Tibial artery (tissue), 4 donors: ENCODE results near the gene GALNS.

ENCODE experiments used
- DNase-seq, 2 donors: peaks; one replicate each; pipeline ENCODE4 v3.0.0-alpha.2; 2019
- H3K27ac ChIP-seq, 2 donors: fragments of 200-600 bp; sonication (generic) in 1 of 2; 1 replicate in 1 of 2; 2 replicates in 1 of 2; pipeline ENCODE4 v1.5.1; 2018 to 2019; ENCODE audit warnings: mild to moderate bottlenecking in 1 of 2
- H3K27me3 ChIP-seq, 2 donors: fragments of 200-600 bp; sonication (generic) in 1 of 2; one replicate each; pipeline versions ENCODE4 v1.5.1 to v1.6.0; 2016 to 2019
- H3K36me3 ChIP-seq, 3 donors: fragments of 200-600 bp; sonication (generic) in 2 of 3; one replicate each; pipeline ENCODE4 v1.5.1; 2016 to 2019; ENCODE audit warnings: mild to moderate bottlenecking in 2 of 3
- H3K4me1 ChIP-seq, 4 donors: fragments of 200-600 bp; sonication (generic) in 2 of 4; 1 replicate in 3 of 4; 2 replicates in 1 of 4; pipeline ENCODE4 v1.5.1; 2016 to 2019
- H3K4me3 ChIP-seq, 2 donors: fragments of 200-600 bp; sonication (generic) in 1 of 2; 1 replicate in 1 of 2; 2 replicates in 1 of 2; pipeline ENCODE4 v1.5.1; 2018 to 2019; ENCODE audit warnings: mild to moderate bottlenecking in 2 of 2
- H3K9me3 ChIP-seq, 3 donors: fragments of 200-600 bp; sonication (generic) in 1 of 3; one replicate each; pipeline ENCODE4 v1.5.1; 2016 to 2019
- intact Hi-C: fragments of 100-400 bp; cut with DNase I; formaldehyde crosslinking; loops from one replicate; pipeline ENCODE4 v1.15.0; 2023; ENCODE audit warnings: low total_unique reads
- TF ChIP-seq, protein P1 (sequence below), 2 experiments: fragments of 200-600 bp in 1 of 2; fragments of 450-650 bp in 1 of 2; IDR thresholded peaks; one replicate each; pipeline ENCODE4 v1.5.1; 2017 to 2019; ENCODE audit warnings: antibody characterized with exemption in 2 of 2, mild to moderate bottlenecking in 1 of 2, moderate library complexity in 1 of 2

GALNS gene

DNA sequence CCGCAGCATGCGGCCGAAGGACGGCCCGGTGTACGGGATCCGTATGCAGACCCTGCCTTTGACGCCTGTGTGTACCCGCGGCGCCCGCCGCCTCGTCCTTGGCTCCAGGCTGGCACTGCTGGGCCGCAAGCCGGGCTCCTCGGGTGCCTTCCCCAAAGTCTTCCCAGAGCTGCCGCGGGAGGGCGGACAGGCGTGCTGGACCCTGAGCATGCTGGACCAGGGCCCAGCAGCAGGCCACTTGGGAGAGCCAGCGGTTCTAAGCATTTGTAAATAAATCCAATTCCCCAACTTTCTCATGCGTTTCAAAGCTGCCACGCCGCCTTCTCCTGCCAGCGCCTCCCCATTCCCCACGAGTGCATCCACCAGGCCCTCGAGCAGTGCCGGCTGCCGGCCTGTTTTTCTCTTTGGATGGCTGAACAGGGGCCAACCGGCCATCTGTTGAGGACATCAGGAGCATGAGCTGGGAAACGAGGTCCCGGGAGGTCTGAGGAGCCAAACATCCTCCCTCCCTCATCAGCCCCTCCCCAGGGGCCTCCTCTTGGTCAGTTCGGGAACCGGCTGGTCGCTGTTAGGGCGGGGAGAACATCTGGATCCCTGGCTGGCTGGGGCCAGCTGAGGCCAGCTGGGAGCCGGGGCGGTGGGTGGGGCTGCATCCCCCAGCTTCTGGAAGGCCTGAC, 30.2 kb upstream of the GALNS start:
- peaks cover 0 to 42% of the 10 kb centered on the region in 2 donors for H3K27me3 ChIP-seq
- TF ChIP-seq, protein P1, sequence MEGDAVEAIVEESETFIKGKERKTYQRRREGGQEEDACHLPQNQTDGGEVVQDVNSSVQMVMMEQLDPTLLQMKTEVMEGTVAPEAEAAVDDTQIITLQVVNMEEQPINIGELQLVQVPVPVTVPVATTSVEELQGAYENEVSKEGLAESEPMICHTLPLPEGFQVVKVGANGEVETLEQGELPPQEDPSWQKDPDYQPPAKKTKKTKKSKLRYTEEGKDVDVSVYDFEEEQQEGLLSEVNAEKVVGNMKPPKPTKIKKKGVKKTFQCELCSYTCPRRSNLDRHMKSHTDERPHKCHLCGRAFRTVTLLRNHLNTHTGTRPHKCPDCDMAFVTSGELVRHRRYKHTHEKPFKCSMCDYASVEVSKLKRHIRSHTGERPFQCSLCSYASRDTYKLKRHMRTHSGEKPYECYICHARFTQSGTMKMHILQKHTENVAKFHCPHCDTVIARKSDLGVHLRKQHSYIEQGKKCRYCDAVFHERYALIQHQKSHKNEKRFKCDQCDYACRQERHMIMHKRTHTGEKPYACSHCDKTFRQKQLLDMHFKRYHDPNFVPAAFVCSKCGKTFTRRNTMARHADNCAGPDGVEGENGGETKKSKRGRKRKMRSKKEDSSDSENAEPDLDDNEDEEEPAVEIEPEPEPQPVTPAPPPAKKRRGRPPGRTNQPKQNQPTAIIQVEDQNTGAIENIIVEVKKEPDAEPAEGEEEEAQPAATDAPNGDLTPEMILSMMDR (IDR thresholded peaks at IDR 0.05), result no peak
- no peak overlapping the region for H3K4me3 ChIP-seq
- H3K36me3 ChIP-seq, result no peaks in the 10 kb centered on the region
- no peak overlapping the region for H3K27ac ChIP-seq
- intact Hi-C loops, result no loop called here
- no peaks in the 10 kb centered on the region for H3K9me3 ChIP-seq
- no peaks in the 10 kb centered on the region for H3K4me1 ChIP-seq
- DNase-seq, result peak in 1 of 2 donors; percentile 32

DNA sequence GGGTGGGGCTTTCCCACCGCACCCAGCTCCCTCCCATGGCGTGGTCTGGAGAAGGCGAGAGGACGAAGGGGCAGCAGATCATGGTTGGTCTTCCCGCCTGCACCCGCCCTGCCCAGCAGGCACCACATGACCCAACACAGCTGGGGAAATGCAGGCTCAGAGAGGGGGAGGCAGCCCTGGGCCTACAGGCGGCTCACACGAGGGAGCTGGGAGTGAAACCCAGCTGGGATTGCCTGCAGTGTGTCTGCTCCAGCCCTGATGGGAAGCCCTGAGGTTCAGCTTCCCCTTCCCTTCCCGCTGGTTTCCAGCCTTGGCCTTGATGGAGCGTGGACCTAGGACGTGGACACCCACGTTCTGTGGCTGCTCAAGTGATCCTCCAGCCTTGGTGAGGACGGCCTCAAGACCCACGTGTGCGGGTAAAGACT, 29.7 kb upstream of the GALNS start:
- H3K4me3 ChIP-seq, result no peak overlapping the region
- H3K9me3 ChIP-seq, result no peaks in the 10 kb centered on the region
- peaks cover 0 to 3% (median 0%) of the 10 kb centered on the region in 4 donors for H3K4me1 ChIP-seq
- no peak for DNase-seq
- TF ChIP-seq, protein P1 (IDR thresholded peaks at IDR 0.05), result no peak
- intact Hi-C loops, result no loop called here
- peaks cover 0 to 45% of the 10 kb centered on the region in 2 donors for H3K27me3 ChIP-seq
- no peaks in the 10 kb centered on the region for H3K36me3 ChIP-seq
- no peak overlapping the region for H3K27ac ChIP-seq

GRCh38 chr16:88885693-88886280, 29.0 kb upstream of the GALNS start:
- no peak for DNase-seq
- Histone ChIP-seq H3K4me1 (peaks cover 0 to 9% (median 0%) of the 10 kb centered on the region in 4 donors), H3K27ac (no peak overlapping the region), H3K4me3 (no peak overlapping the region), H3K9me3 (no peaks in the 10 kb centered on the region), H3K36me3 (no peaks in the 10 kb centered on the region), H3K27me3 (peaks cover 0 to 52% of the 10 kb centered on the region in 2 donors)
- TF ChIP-seq, protein P1 (IDR thresholded peaks at IDR 0.05), result no peak
- intact Hi-C loops, result no loop called here

GRCh38 chr16:88884569-88885271, 28.0 kb upstream of the GALNS start:
- Histone ChIP-seq H3K27me3 (peaks cover 0 to 60% of the 10 kb centered on the region in 2 donors), H3K4me3 (no peak overlapping the region), H3K36me3 (no peaks in the 10 kb centered on the region), H3K9me3 (no peaks in the 10 kb centered on the region), H3K4me1 (peaks cover 0 to 10% (median 0%) of the 10 kb centered on the region in 4 donors), H3K27ac (no peak overlapping the region)
- intact Hi-C loops, result no loop called here
- TF ChIP-seq, protein P1 (IDR thresholded peaks at IDR 0.05), result no peak
- no peak for DNase-seq

DNA sequence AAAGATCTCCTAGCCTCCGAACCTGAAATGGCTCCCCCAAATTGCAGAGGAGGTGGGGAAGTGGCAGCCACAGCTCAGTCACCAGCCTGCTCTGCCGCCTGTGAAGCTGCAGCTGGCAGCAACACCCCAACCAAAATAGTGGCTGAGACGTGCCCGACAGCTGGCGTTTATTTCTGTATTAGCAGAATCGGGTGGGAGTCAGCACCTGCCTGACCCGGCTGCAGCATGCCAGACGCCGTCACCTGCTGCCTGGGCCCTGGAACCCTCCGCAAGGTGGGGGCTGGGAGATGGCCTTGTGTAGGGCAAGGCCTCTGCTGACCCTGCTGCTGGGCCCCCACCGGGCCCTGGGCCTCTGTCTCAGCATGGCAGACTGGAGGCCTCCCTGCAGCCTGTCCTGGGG, 27.2 kb upstream of the GALNS start:
- H3K9me3 ChIP-seq, result no peaks in the 10 kb centered on the region
- H3K4me1 ChIP-seq, result peaks cover 0 to 10% (median 0%) of the 10 kb centered on the region in 4 donors
- no peaks in the 10 kb centered on the region for H3K36me3 ChIP-seq
- no peak overlapping the region for H3K4me3 ChIP-seq
- intact Hi-C loops, result no loop called here
- H3K27ac ChIP-seq, result no peak overlapping the region
- TF ChIP-seq, protein P1 (IDR thresholded peaks at IDR 0.05), result no peak
- peaks cover 0 to 64% of the 10 kb centered on the region in 2 donors for H3K27me3 ChIP-seq
- no peak for DNase-seq
